ENCODE data around the gene ORC4.
A peak's percentile ranks its signal among the peaks of the same experiment; 100 is the strongest.

Gene ORC4

DNA sequence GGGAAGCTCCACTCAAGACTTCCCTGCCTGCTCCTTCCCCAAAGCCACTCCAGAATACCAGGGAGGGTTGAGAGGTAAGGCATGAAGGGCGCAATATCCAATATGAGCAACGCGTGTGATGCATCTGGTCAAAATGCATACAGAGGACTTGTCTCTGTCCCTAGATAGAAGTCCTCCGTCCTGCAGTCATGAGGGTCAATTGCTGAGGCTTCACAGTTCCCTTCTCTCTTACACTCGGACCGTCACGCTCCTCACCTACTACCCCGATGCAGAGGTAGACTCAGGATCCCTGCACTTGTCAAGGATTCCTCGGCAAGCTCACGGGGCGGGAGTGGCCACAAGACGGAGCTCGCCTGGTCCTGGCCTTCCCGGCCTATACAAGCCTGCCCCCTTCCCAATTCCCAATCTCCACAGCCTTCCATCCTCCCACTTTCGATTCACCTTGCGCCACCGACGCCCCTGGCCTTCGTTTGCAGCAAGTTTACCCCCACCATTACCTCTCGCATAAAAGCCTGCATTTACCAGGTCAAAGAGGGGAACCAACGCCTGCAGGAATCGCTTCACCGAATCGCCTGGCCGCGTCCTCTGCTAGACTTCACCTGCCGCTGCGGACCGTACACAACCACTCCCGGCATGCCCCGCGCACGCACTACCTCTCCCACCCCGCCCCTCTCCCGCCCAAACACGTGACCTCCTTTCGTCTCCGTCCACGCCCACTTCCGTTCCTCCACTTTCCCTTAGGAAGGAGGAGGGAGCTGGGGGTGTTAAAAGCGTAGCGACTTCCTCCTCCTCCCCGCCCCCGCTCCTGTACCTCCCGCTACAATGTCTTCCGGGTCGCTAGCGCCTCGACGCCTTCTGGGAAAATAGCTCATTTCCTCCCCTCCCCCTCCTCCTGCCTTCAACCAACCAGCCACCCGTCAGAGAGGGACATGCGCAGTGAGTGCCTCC, at the start of gene ORC4:
ORC4 (minus strand) TSS at position 627 of the 948 bp plus-strand sequence. CDS start 44,779 bp downstream, outside the sequence.
- peak within 1 kb of the TSS; percentile 96 for H3K9ac ChIP-seq (ENCODE audit: low read length)
- peak within 1 kb of the TSS; percentile 94 for H3K27ac ChIP-seq (ENCODE audit: low read depth, low read length)
- H3K9me3 ChIP-seq (ENCODE audit: low read length): no peaks in the 10 kb centered on the region
- peak within 1 kb of the TSS; percentile 94 to 97 for H3K4me3 ChIP-seq (ENCODE audit: low read depth in 1 of 2, low read length in 2 of 2)
- H3K4me1 ChIP-seq (ENCODE audit: insufficient read depth, low read length): peaks cover 5% of the 10 kb centered on the region
- H3K36me3 ChIP-seq (ENCODE audit: insufficient read depth, low read length): no peaks in the 10 kb centered on the region
- no peaks in the 10 kb centered on the region for H3K27me3 ChIP-seq (ENCODE audit: control insufficient read depth in 1 of 2, insufficient read depth in 2 of 2, low read length in 2 of 2)

DNA sequence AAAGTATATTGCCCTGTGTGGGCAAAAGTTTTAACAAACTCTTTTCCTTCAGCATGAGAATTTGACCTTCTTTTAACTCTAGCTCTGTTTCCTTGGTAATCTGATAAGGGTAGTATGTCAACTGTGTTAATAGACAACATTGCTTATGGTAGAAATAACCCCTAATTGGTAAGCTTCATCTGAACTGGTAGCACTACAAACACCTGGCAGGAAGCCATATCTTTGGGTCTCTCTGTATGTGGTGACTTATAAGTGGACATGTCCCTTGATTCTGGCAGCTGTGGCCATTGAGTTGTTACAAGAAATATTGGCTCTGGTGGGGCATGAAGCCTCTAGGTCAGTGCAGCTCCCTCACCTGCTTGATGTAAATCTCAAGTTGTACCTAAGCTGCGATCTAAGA, 47.3 kb upstream of the ORC4 start:
- Histone ChIP-seq H3K9ac (ENCODE audit: low read length) (no peak overlapping the region), H3K4me1 (ENCODE audit: insufficient read depth, low read length) (peaks cover 5% of the 10 kb centered on the region), H3K36me3 (ENCODE audit: insufficient read depth, low read length) (no peaks in the 10 kb centered on the region), H3K27ac (ENCODE audit: low read depth, low read length) (no peak overlapping the region), H3K27me3 (ENCODE audit: control insufficient read depth in 1 of 2, insufficient read depth in 2 of 2, low read length in 2 of 2) (no peaks in the 10 kb centered on the region), H3K4me3 (ENCODE audit: low read depth in 1 of 2, low read length in 2 of 2) (no peak overlapping the region), H3K9me3 (ENCODE audit: low read length) (no peaks in the 10 kb centered on the region)

DNA sequence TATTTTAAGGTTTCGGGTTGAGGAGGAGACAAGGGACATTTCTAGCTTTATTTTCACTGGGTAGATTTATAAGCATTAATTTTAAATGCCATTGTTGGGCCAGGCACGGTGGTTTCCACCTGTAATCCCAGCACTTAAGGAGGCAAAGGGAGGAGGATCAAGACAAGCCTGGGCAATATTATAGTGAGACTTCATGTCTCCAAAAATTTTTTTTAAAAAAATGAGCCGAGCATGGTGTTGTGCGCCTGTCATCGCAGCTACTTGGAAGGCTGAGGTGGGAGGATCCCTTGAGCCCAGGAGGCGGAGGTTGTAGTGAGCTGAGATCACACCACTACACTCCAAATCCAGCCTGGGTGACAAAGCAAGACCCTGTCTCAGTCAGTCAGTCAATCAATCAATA, 45.4 kb upstream of the ORC4 start:
- no peaks in the 10 kb centered on the region for H3K9me3 ChIP-seq (ENCODE audit: low read length)
- H3K36me3 ChIP-seq (ENCODE audit: insufficient read depth, low read length): no peaks in the 10 kb centered on the region
- H3K27ac ChIP-seq (ENCODE audit: low read depth, low read length): no peak overlapping the region
- H3K9ac ChIP-seq (ENCODE audit: low read length): no peak overlapping the region
- no peak overlapping the region for H3K4me3 ChIP-seq (ENCODE audit: low read depth in 1 of 2, low read length in 2 of 2)
- no peaks in the 10 kb centered on the region for H3K27me3 ChIP-seq (ENCODE audit: control insufficient read depth in 1 of 2, insufficient read depth in 2 of 2, low read length in 2 of 2)
- peaks cover 5% of the 10 kb centered on the region for H3K4me1 ChIP-seq (ENCODE audit: insufficient read depth, low read length)

DNA sequence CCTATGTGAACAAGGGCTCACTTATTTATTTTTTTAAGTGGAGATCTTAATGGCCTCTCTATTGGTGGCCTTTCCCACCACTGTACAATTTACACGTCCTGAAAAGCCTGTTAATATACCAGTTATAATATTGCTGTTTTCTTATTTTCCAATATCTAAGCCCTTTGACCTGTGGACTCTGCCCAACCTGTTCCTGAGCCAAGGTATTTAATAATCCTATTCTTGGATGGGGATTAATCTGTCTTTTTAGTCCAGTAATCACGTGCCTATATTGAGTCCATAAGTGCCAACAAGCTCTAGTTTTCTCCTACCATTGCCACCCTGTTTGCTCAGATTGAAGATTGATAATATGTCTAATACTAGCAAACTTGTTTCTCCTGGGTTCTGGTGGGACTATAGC, 43.1 kb upstream of the ORC4 start:
- H3K4me3 ChIP-seq (ENCODE audit: low read depth in 1 of 2, low read length in 2 of 2): no peak overlapping the region
- H3K27me3 ChIP-seq (ENCODE audit: control insufficient read depth in 1 of 2, insufficient read depth in 2 of 2, low read length in 2 of 2): no peaks in the 10 kb centered on the region
- H3K9me3 ChIP-seq (ENCODE audit: low read length): no peaks in the 10 kb centered on the region
- H3K36me3 ChIP-seq (ENCODE audit: insufficient read depth, low read length): no peaks in the 10 kb centered on the region
- H3K9ac ChIP-seq (ENCODE audit: low read length): no peak overlapping the region
- no peak overlapping the region for H3K27ac ChIP-seq (ENCODE audit: low read depth, low read length)
- no peaks in the 10 kb centered on the region for H3K4me1 ChIP-seq (ENCODE audit: insufficient read depth, low read length)

DNA sequence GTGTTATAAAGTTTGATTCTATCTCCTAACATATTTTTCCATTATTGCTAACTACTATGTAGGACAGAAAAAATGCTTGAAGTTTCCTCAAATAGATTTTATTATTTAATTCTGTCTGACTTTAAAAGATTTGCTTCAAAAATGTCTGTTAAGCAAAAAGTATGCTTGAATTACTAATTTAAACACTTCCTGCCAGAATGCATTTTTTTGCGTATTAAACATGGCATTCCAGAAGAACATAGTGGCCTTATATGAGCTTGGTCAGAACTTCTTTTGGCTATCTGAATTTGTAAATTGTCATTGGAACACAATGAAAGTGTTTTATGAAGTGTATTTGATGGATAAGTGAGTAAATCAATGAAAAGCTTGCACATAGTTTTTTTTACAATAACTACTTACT, 38.1 kb upstream of the ORC4 start:
- H3K4me1 ChIP-seq (ENCODE audit: insufficient read depth, low read length): no peaks in the 10 kb centered on the region
- H3K4me3 ChIP-seq (ENCODE audit: low read depth in 1 of 2, low read length in 2 of 2): no peak overlapping the region
- no peaks in the 10 kb centered on the region for H3K36me3 ChIP-seq (ENCODE audit: insufficient read depth, low read length)
- H3K9ac ChIP-seq (ENCODE audit: low read length): no peak overlapping the region
- no peak overlapping the region for H3K27ac ChIP-seq (ENCODE audit: low read depth, low read length)
- no peaks in the 10 kb centered on the region for H3K9me3 ChIP-seq (ENCODE audit: low read length)
- H3K27me3 ChIP-seq (ENCODE audit: control insufficient read depth in 1 of 2, insufficient read depth in 2 of 2, low read length in 2 of 2): no peaks in the 10 kb centered on the region

DNA sequence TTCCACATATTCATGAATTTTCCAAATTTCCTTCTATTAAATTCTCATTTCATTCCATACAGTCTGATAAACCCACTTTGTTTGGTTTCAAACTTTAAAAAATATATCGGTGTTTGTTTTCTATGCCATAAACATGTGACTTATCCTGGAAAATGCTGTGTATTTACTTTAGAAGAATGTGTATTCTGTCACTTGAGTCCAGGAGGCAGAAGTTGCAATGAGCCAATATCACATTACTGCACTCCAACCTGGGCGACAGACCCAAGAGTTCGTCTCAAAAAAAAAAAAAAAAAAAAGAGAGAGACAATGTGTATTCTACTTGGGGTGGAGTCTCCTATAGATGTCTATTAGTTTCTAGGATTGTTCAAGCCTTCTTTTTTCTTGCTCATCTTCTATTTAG, 32.1 kb upstream of the ORC4 start:
- Histone ChIP-seq H3K27ac (ENCODE audit: low read depth, low read length) (no peak overlapping the region), H3K9ac (ENCODE audit: low read length) (no peak overlapping the region), H3K36me3 (ENCODE audit: insufficient read depth, low read length) (no peaks in the 10 kb centered on the region), H3K4me1 (ENCODE audit: insufficient read depth, low read length) (no peaks in the 10 kb centered on the region), H3K4me3 (ENCODE audit: low read depth in 1 of 2, low read length in 2 of 2) (no peak overlapping the region), H3K27me3 (ENCODE audit: control insufficient read depth in 1 of 2, insufficient read depth in 2 of 2, low read length in 2 of 2) (no peaks in the 10 kb centered on the region), H3K9me3 (ENCODE audit: low read length) (no peaks in the 10 kb centered on the region)

DNA sequence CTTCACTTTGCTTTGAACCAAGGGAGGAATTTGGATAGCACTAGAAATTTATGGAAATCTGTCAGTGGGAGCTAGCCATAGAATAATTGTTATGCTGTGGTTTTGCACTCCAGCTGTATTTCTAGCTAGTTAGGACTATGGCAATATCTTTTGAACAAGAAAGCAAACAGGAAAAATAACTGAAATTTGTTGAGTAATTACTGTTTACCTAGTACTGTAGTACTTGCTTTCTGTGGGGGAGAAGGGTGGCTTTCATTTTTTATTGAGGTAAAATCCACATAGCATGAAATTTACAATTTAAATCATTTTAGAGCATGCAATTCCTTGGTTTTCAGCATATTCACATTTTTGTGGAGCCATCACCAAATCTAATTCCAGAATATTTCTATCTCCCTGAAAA, 28.7 kb upstream of the ORC4 start:
- Histone ChIP-seq H3K4me3 (ENCODE audit: low read depth in 1 of 2, low read length in 2 of 2) (no peak overlapping the region), H3K9ac (ENCODE audit: low read length) (no peak overlapping the region), H3K36me3 (ENCODE audit: insufficient read depth, low read length) (no peaks in the 10 kb centered on the region), H3K4me1 (ENCODE audit: insufficient read depth, low read length) (no peaks in the 10 kb centered on the region), H3K27me3 (ENCODE audit: control insufficient read depth in 1 of 2, insufficient read depth in 2 of 2, low read length in 2 of 2) (no peaks in the 10 kb centered on the region), H3K9me3 (ENCODE audit: low read length) (no peaks in the 10 kb centered on the region), H3K27ac (ENCODE audit: low read depth, low read length) (no peak overlapping the region)

DNA sequence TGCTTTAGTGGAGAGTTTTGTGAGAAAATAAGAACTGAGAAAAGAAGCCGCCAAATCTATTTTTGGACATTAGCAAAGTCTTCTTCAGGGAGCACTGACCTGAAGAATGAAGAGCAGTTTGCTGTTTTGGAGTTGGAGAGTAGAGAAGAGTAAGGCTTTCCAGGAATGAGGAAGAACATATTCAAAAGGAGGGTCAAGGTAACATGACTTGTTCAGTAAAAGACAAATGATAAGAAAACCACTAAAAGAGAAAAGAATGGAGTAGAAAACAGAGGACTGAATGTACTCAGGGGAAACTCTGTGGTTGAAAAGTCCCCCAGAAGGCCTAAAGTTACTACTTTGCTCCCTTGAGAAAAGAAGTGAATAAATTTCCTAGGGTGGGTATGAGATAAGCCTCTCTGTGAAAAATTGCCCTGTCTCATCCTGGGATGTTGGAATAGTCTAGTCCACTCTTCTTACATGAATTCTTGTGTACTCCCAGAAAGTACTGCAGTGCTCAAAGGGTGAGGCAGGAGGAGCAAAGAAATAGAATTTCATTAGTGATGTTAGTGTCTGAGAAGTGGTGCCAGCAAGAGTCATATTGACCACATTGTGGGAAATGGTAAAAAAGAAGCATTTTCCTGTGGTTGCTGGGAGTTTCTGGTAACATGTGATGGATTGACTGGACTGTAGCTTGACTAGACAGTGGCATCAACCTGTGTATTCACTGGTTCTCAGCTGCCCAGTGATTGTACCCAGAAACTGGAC, 28.1 kb upstream of the ORC4 start:
- Histone ChIP-seq H3K27ac (ENCODE audit: low read depth, low read length) (no peak overlapping the region), H3K9ac (ENCODE audit: low read length) (no peak overlapping the region), H3K4me3 (ENCODE audit: low read depth in 1 of 2, low read length in 2 of 2) (no peak overlapping the region), H3K9me3 (ENCODE audit: low read length) (no peaks in the 10 kb centered on the region), H3K27me3 (ENCODE audit: control insufficient read depth in 1 of 2, insufficient read depth in 2 of 2, low read length in 2 of 2) (no peaks in the 10 kb centered on the region), H3K4me1 (ENCODE audit: insufficient read depth, low read length) (no peaks in the 10 kb centered on the region), H3K36me3 (ENCODE audit: insufficient read depth, low read length) (no peaks in the 10 kb centered on the region)

DNA sequence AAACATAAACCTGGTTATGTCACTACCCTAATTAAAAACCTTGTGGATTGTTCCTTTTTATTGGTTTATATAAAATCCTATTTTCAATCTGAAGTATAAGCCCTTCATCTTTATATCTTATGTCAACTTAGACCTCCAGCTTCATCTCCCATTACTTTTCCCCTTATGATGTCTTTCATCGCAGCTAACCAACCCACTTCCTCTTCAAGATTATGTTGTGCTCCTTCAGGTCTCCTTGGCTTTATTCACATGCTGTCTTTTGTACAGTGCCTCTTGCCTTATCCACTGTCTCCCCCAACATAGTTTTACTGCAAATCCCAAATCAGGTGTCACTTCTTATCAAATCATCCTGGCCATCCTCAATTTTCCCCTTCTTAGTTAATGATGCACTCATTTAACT, 26.3 kb upstream of the ORC4 start:
- Histone ChIP-seq H3K9ac (ENCODE audit: low read length) (no peak overlapping the region), H3K4me3 (ENCODE audit: low read depth in 1 of 2, low read length in 2 of 2) (no peak overlapping the region), H3K9me3 (ENCODE audit: low read length) (no peaks in the 10 kb centered on the region), H3K4me1 (ENCODE audit: insufficient read depth, low read length) (no peaks in the 10 kb centered on the region), H3K27ac (ENCODE audit: low read depth, low read length) (no peak overlapping the region), H3K27me3 (ENCODE audit: control insufficient read depth in 1 of 2, insufficient read depth in 2 of 2, low read length in 2 of 2) (no peaks in the 10 kb centered on the region), H3K36me3 (ENCODE audit: insufficient read depth, low read length) (no peaks in the 10 kb centered on the region)

DNA sequence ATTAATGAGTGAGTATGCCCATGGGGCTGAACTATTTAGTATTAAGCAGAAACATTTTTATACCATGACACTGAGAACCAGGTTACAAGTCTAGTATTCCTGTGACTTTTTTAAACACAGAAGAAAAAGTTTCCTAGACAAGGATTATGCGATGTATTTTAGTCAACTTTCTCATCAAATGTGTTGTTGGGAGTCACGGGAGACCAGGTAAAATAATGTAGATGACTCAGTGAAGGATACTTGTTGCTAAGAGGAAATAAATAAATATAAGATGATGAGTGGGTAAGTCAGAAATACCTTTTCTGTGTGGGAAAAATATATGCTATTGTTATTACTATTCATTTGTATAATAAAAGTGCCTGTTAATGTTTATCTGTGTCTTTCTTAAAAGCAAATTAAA, 23.8 kb upstream of the ORC4 start:
- no peak overlapping the region for H3K27ac ChIP-seq (ENCODE audit: low read depth, low read length)
- no peaks in the 10 kb centered on the region for H3K4me1 ChIP-seq (ENCODE audit: insufficient read depth, low read length)
- H3K36me3 ChIP-seq (ENCODE audit: insufficient read depth, low read length): no peaks in the 10 kb centered on the region
- no peak overlapping the region for H3K9ac ChIP-seq (ENCODE audit: low read length)
- H3K9me3 ChIP-seq (ENCODE audit: low read length): no peaks in the 10 kb centered on the region
- no peaks in the 10 kb centered on the region for H3K27me3 ChIP-seq (ENCODE audit: control insufficient read depth in 1 of 2, insufficient read depth in 2 of 2, low read length in 2 of 2)
- H3K4me3 ChIP-seq (ENCODE audit: low read depth in 1 of 2, low read length in 2 of 2): no peak overlapping the region

DNA sequence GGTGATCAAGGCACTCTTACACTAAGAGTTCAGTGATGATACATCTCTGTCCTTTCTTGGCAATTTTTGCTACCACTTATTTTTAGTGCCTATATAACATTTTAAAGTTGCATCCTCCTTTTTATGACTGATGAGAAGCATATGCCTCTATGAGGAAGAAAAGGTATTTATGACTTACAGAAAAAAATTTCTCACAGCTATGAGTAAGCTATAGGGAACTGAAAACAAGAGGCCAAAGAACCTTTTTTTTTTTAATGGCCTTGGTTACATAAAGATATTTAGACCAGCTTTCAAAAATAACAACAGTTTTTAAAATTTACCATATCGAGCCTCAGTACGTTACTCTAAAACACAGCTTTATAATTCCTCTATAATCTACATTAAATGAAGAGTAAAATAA, 21.7 kb upstream of the ORC4 start:
- Histone ChIP-seq H3K9me3 (ENCODE audit: low read length) (no peaks in the 10 kb centered on the region), H3K36me3 (ENCODE audit: insufficient read depth, low read length) (no peaks in the 10 kb centered on the region), H3K27me3 (ENCODE audit: control insufficient read depth in 1 of 2, insufficient read depth in 2 of 2, low read length in 2 of 2) (no peaks in the 10 kb centered on the region), H3K9ac (ENCODE audit: low read length) (no peak overlapping the region), H3K4me3 (ENCODE audit: low read depth in 1 of 2, low read length in 2 of 2) (no peak overlapping the region), H3K4me1 (ENCODE audit: insufficient read depth, low read length) (peaks cover 12% of the 10 kb centered on the region), H3K27ac (ENCODE audit: low read depth, low read length) (no peak overlapping the region)
